ENCODE results near the gene TARBP1.
"Not testable (repeated sequence)": the region's sequence is repeated elsewhere in the genome, so short reads cannot be mapped to it uniquely, and the experiment has no call there.

TARBP1 gene

GRCh38 chr1:234504251-234504650, 25.3 kb upstream of the TARBP1 start:
- DNase-seq: not testable (repeated sequence)

GRCh38 chr1:234503193-234504050, 24.4 kb upstream of the TARBP1 start:
- DNase-seq: no peak

GRCh38 chr1:234502785-234503184, 23.8 kb upstream of the TARBP1 start:
- DNase-seq: no peak

- peak; percentile 67 for DNase-seq
Observed at GRCh38 chr1:234500269-234500668, 21.3 kb upstream of the TARBP1 start.

GRCh38 chr1:234499943-234500245, 20.9 kb upstream of the TARBP1 start:
- DNase-seq: peak; percentile 40

- DNase-seq: peak; percentile 93
Observed at GRCh38 chr1:234499119-234499942, 20.4 kb upstream of the TARBP1 start.

GRCh38 chr1:234498448-234499118, 19.6 kb upstream of the TARBP1 start:
- no peak for DNase-seq

- DNase-seq: no peak
Observed at GRCh38 chr1:234497589-234497988, 18.6 kb upstream of the TARBP1 start.

- no peak for DNase-seq
Observed at GRCh38 chr1:234495231-234495990, 16.4 kb upstream of the TARBP1 start.

GRCh38 chr1:234494049-234494448, 15.1 kb upstream of the TARBP1 start:
- no peak for DNase-seq

GRCh38 chr1:234490793-234491479, 12.0 kb upstream of the TARBP1 start:
- DNase-seq: peak; percentile 82

GRCh38 chr1:234489698-234490077, 10.7 kb upstream of the TARBP1 start:
- no peak for DNase-seq

GRCh38 chr1:234489007-234489697, 10.2 kb upstream of the TARBP1 start:
- peak; percentile 19 for DNase-seq

- no peak for DNase-seq
Observed at GRCh38 chr1:234488054-234489006, 9.4 kb upstream of the TARBP1 start.

GRCh38 chr1:234486858-234487840, 8.2 kb upstream of the TARBP1 start:
- DNase-seq: peak; percentile 66

- peak; percentile 14 for DNase-seq
Observed at GRCh38 chr1:234484991-234485739, 6.2 kb upstream of the TARBP1 start.

- no peak for DNase-seq
Observed at GRCh38 chr1:234484218-234484617, 5.2 kb upstream of the TARBP1 start.

- DNase-seq: no peak
Observed at GRCh38 chr1:234481771-234482170, 2.8 kb upstream of the TARBP1 start.
